ENCODE measurements around the gene ANKS3. TPM values are rescaled to one million over a fixed set of nuclear protein-coding genes. Genes with fewer than 3 reads are reported as not detected.

Gene ANKS3
- polyA plus RNA-seq, 1 donor (not counting 4 experiments of a cell fraction or from before 2014, with no cell fraction given) = 11.7 TPM

GRCh38 chr16:4749700-4750257 is 15.7 kb upstream of the ANKS3 start:
- Histone ChIP-seq H3K9me3 (ENCODE audit: control insufficient read depth, low read depth, low read length) (no peaks in the 10 kb centered on the region), H3K36me3 (ENCODE audit: control insufficient read depth in 2 of 2, extremely low read depth in 1 of 2, insufficient read depth in 2 of 2, low read length in 2 of 2) (peaks cover 14 to 21% of the 10 kb centered on the region in 2 experiments), H3K9ac (ENCODE audit: control insufficient read depth, extremely low read depth, insufficient read depth, low read length) (no peak overlapping the region), H3K4me3 (ENCODE audit: control insufficient read depth in 2 of 3, extremely low read depth in 1 of 3, insufficient read depth in 2 of 3, low read depth in 1 of 3, low read length in 3 of 3) (no peak overlapping the region), H4K20me1 (ENCODE audit: control insufficient read depth, extremely low read depth, insufficient read depth, low read length) (no peaks in the 10 kb centered on the region), H3K4me2 (ENCODE audit: control insufficient read depth, extremely low read depth, insufficient read depth, low read depth, low read length) (no peak overlapping the region), H3K27me3 (ENCODE audit: control insufficient read depth, extremely low read depth, insufficient read depth, low read length) (no peaks in the 10 kb centered on the region), H3K79me2 (ENCODE audit: control insufficient read depth, insufficient read depth, low read length) (no peaks in the 10 kb centered on the region), H3K27ac (ENCODE audit: control insufficient read depth, insufficient read depth, low read length) (no peak overlapping the region), H3K9me1 (ENCODE audit: control insufficient read depth, extremely low read depth, insufficient read depth, low read length) (no peaks in the 10 kb centered on the region), H2AFZ (ENCODE audit: control insufficient read depth, low read length) (no peak overlapping the region), H3K4me1 (ENCODE audit: control insufficient read depth, extremely low read depth, insufficient read depth, low read length) (no peaks in the 10 kb centered on the region)
- FAIRE-seq = no peak
- dilution Hi-C loops (cut with MboI; ENCODE audit: extremely low pct_ligation_motif_present, low sequenced_read_pairs) = no loop called here
- TF ChIP-seq, protein P1, sequence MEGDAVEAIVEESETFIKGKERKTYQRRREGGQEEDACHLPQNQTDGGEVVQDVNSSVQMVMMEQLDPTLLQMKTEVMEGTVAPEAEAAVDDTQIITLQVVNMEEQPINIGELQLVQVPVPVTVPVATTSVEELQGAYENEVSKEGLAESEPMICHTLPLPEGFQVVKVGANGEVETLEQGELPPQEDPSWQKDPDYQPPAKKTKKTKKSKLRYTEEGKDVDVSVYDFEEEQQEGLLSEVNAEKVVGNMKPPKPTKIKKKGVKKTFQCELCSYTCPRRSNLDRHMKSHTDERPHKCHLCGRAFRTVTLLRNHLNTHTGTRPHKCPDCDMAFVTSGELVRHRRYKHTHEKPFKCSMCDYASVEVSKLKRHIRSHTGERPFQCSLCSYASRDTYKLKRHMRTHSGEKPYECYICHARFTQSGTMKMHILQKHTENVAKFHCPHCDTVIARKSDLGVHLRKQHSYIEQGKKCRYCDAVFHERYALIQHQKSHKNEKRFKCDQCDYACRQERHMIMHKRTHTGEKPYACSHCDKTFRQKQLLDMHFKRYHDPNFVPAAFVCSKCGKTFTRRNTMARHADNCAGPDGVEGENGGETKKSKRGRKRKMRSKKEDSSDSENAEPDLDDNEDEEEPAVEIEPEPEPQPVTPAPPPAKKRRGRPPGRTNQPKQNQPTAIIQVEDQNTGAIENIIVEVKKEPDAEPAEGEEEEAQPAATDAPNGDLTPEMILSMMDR (optimal IDR thresholded peaks at IDR 0.05 in 1 of 3, IDR thresholded peaks at IDR 0.05 in 1 of 3, conservative IDR thresholded peaks at IDR 0.05 in 1 of 3; ENCODE audit: extremely low read depth in 1 of 3, insufficient read depth in 2 of 3, low read length in 3 of 3) = no peak
- TF ChIP-seq EZH2 (IDR thresholded peaks at IDR 0.05; ENCODE audit: low read length) = no peak
- DNase-seq (ENCODE audit: low read depth, low spot score) = no peak

GRCh38 chr16:4748682-4749411 is 14.8 kb upstream of the ANKS3 start:
- Histone ChIP-seq H3K9me3 (ENCODE audit: control insufficient read depth, low read depth, low read length) (no peaks in the 10 kb centered on the region), H3K9ac (ENCODE audit: control insufficient read depth, extremely low read depth, insufficient read depth, low read length) (no peak overlapping the region), H3K79me2 (ENCODE audit: control insufficient read depth, insufficient read depth, low read length) (no peaks in the 10 kb centered on the region), H3K4me3 (ENCODE audit: control insufficient read depth in 2 of 3, extremely low read depth in 1 of 3, insufficient read depth in 2 of 3, low read depth in 1 of 3, low read length in 3 of 3) (no peak overlapping the region), H3K4me2 (ENCODE audit: control insufficient read depth, extremely low read depth, insufficient read depth, low read depth, low read length) (no peak overlapping the region), H4K20me1 (ENCODE audit: control insufficient read depth, extremely low read depth, insufficient read depth, low read length) (no peaks in the 10 kb centered on the region), H3K9me1 (ENCODE audit: control insufficient read depth, extremely low read depth, insufficient read depth, low read length) (no peaks in the 10 kb centered on the region), H3K36me3 (ENCODE audit: control insufficient read depth in 2 of 2, extremely low read depth in 1 of 2, insufficient read depth in 2 of 2, low read length in 2 of 2) (peaks cover 14 to 18% of the 10 kb centered on the region in 2 experiments), H3K4me1 (ENCODE audit: control insufficient read depth, extremely low read depth, insufficient read depth, low read length) (no peaks in the 10 kb centered on the region), H3K27me3 (ENCODE audit: control insufficient read depth, extremely low read depth, insufficient read depth, low read length) (no peaks in the 10 kb centered on the region), H3K27ac (ENCODE audit: control insufficient read depth, insufficient read depth, low read length) (no peak overlapping the region), H2AFZ (ENCODE audit: control insufficient read depth, low read length) (no peak overlapping the region)
- DNase-seq (ENCODE audit: low read depth, low spot score) (no peak), FAIRE-seq (no peak)
- dilution Hi-C loops (cut with MboI; ENCODE audit: extremely low pct_ligation_motif_present, low sequenced_read_pairs) = no loop called here
- TF ChIP-seq, protein P1 (optimal IDR thresholded peaks at IDR 0.05 in 1 of 3, IDR thresholded peaks at IDR 0.05 in 1 of 3, conservative IDR thresholded peaks at IDR 0.05 in 1 of 3; ENCODE audit: extremely low read depth in 1 of 3, insufficient read depth in 2 of 3, low read length in 3 of 3) = no peak
- no peak for TF ChIP-seq EZH2 (IDR thresholded peaks at IDR 0.05; ENCODE audit: low read length)

Measured in keratinocyte (primary cell).